NCI-H2227 (cell line): ENCODE data around the gene NR2C2.

Source experiments
- DNase-seq: peaks from one replicate; lab custom pipeline; 2025; ENCODE audit not compliant: unreplicated experiment; lab: John Stamatoyannopoulos, UW

NR2C2 gene

GRCh38 chr3:14921034-14921616 lies 26.3 kb upstream of the NR2C2 start:
- DNase-seq, result peak; percentile 86

- DNase-seq, result no peak
These were observed 25.3 kb upstream of the NR2C2 start for GRCh38 chr3:14921811-14922705.

- DNase-seq, result no peak
These were observed 24.5 kb upstream of the NR2C2 start for GRCh38 chr3:14922863-14923262.

- no peak for DNase-seq
These were observed 23.9 kb upstream of the NR2C2 start for GRCh38 chr3:14923476-14923875.

- DNase-seq, result peak; percentile 71
These were observed 21.4 kb upstream of the NR2C2 start for GRCh38 chr3:14925729-14926591.

- DNase-seq, result no peak
These were observed 20.8 kb upstream of the NR2C2 start for GRCh38 chr3:14926592-14926991.

GRCh38 chr3:14927308-14927707 lies 20.1 kb upstream of the NR2C2 start:
- DNase-seq, result no peak

- DNase-seq, result no peak
These were observed 17.9 kb upstream of the NR2C2 start for GRCh38 chr3:14929310-14930074.

GRCh38 chr3:14933820-14934425 lies 13.5 kb upstream of the NR2C2 start:
- peak; percentile 6 for DNase-seq

GRCh38 chr3:14935592-14936345 lies 11.6 kb upstream of the NR2C2 start:
- no peak for DNase-seq

GRCh38 chr3:14938954-14939353 lies 8.4 kb upstream of the NR2C2 start:
- no peak for DNase-seq

- no peak for DNase-seq
These were observed 5.5 kb upstream of the NR2C2 start for GRCh38 chr3:14941871-14942270.

GRCh38 chr3:14943042-14943441 lies 4.3 kb upstream of the NR2C2 start:
- DNase-seq, result no peak

GRCh38 chr3:14946236-14946635 lies 1.1 kb upstream of the NR2C2 start:
- no peak for DNase-seq

GRCh38 chr3:14946739-14947099 lies 664 bp upstream of the NR2C2 start:
- DNase-seq, result no peak

GRCh38 chr3:14947886-14948608 lies 664 bp downstream of the NR2C2 start:
- DNase-seq, result peak; percentile 95

GRCh38 chr3:14948609-14949038 lies 1.2 kb downstream of the NR2C2 start:
- DNase-seq, result no peak

GRCh38 chr3:14949126-14949525 lies 1.7 kb downstream of the NR2C2 start:
- no peak for DNase-seq

GRCh38 chr3:14950274-14950673 lies 2.9 kb downstream of the NR2C2 start:
- DNase-seq, result no peak
